Pancreas (tissue), 10 donors: ENCODE data around the gene OR2AG2. TPM values are rescaled to one million over a fixed set of nuclear protein-coding genes. Genes with fewer than 3 reads are reported as not detected.

Experiments used
- ATAC-seq, 4 donors: fragments of 200-7000 bp; cut with Tn5 transposase; one replicate each; pipeline versions ENCODE4 v1.8.0 to v1.9.1; 2020; ENCODE audit warnings: mild to moderate bottlenecking in 4 of 4, moderate library complexity in 4 of 4
- DNase-seq, 6 donors: peaks; one replicate each; pipeline ENCODE4 v3.0.0-alpha.2; 2020
- FAIRE-seq: peaks from 2 replicates; lab custom pipeline; 2012; peaks lifted over from hg19 to GRCh38; lab: Jason Lieb, UNC
- H3K27ac ChIP-seq, 4 donors: fragments of 200-600 bp; sonication (generic); 1 replicate in 3 of 4; 2 replicates in 1 of 4; pipeline versions ENCODE4 v1.5.0 to v1.8.0; 2020
- H3K27me3 ChIP-seq, 4 donors: fragments of 200-600 bp; one replicate each; pipeline ENCODE4 v1.8.0; 2021
- H3K36me3 ChIP-seq, 3 donors: fragments of 200-600 bp; sonication (generic) in 1 of 3; one replicate each; pipeline versions ENCODE4 v1.5.0 to v1.8.0; 2020 to 2021
- H3K4me1 ChIP-seq, 3 donors: fragments of 200-600 bp; one replicate each; pipeline ENCODE4 v1.8.0; 2021
- H3K4me3 ChIP-seq, 4 donors: fragments of 200-600 bp; sonication (generic) in 2 of 4; one replicate each; pipeline versions ENCODE4 v1.5.0 to v1.8.0; 2020 to 2021
- H3K9me3 ChIP-seq, 4 donors: fragments of 200-600 bp; one replicate each; pipeline ENCODE4 v1.8.0; 2021
- CTCF ChIP-seq, 4 donors: fragments of 200-600 bp; sonication (generic) in 3 of 4; IDR thresholded peaks; one replicate each; pipeline versions ENCODE4 v1.5.0 to v1.8.0; 2021; ENCODE audit warnings: antibody characterized with exemption in 4 of 4
- WGBS, 2 donors: extraction: QIAGEN DNeasy Blood & Tissue Kit; methylation state at CpG; one replicate each; pipeline ENCODE4 v1.1.7; 2013; 5-methylcytosine and 5-hydroxymethylcytosine counted together
- intact Hi-C, 3 donors: fragments of 100-400 bp; cut with DNase I; formaldehyde crosslinking; loops; one replicate each; pipeline versions ENCODE4 v1.11.1 to v1.14.2; 2022
- polyA plus RNA-seq, 2 donors: library from polyadenylated mRNA; stranded (reverse); fragments of 200-250 nt; gene quantifications; one replicate each; pipeline ENCODE4 v1.2.3, GENCODE V29; 2013
- total RNA-seq, 6 donors: library from RNA; stranded (reverse); fragmentation: NEBNext Ultra II Directional in 4 of 6; extraction: Animal tissue kit (Norgen Biotek cat#: 25700) in 4 of 6; gene quantifications; one replicate each; pipeline versions ENCODE4 v1.2.1 to v1.2.4, GENCODE V29; 2021 to 2023
- donor health status: healthy with polysubstance abuse.
- donor health status: DM: no; HTN: no; CAD: no; lungs with moderate emphysema.
- donor health status: DM: no; HTN: no; CAD: no.
- donor health status: control.
- donor health status: control.
- donor health status: Bipolar disorder and iron deficiency.
- donor health status: DM: yes; HTN: yes; CAD: no.
- donor health status: DM: no; HTN: no; CAD: no.
- donor health status: DM: no; HTN: no; CAD: no.
- donor health status: DM: yes; HTN: yes; CAD: no.

Gene OR2AG2
- under 1 TPM in 5 of 6 donors, not detected in 1; 0.08 to 0.17 (median 0.12) TPM for total RNA-seq
- polyA plus RNA-seq = not detected

- WGBS, 2 donors = 62 to 78% methylated on average over 4 of the region's 4 CpGs
Observed at GRCh38 chr11:6771926-6772893, at the start of gene OR2AG2. OR2AG2 (minus strand) TSS chr11:6771976; CDS start chr11:6768957, 3,019 bp downstream.

GRCh38 chr11:6818967-6819366 is 47.2 kb upstream of the OR2AG2 start:
- ATAC-seq = no peak
- no peaks in the 10 kb centered on the region for H3K9me3 ChIP-seq
- DNase-seq = peak in 1 of 6 donors; percentile 51
- no peak for FAIRE-seq
- no peak for TF ChIP-seq CTCF (IDR thresholded peaks at IDR 0.05)
- no peaks in the 10 kb centered on the region for H3K27me3 ChIP-seq
- H3K36me3 ChIP-seq = no peaks in the 10 kb centered on the region
- no peak overlapping the region for H3K4me3 ChIP-seq
- H3K4me1 ChIP-seq = no peaks in the 10 kb centered on the region
- H3K27ac ChIP-seq = no peak overlapping the region
- 79 to 87% methylated on average over 5 of the region's 5 CpGs for WGBS, 2 donors
- intact Hi-C loops = no loop called here

More at GRCh38 chr11:6771926-6772893, at the start of gene OR2AG2:
- ATAC-seq (peak in 2 of 4 donors; percentile 60 to 66), DNase-seq (peak in 1 of 6 donors; percentile 14), FAIRE-seq (no peak)
- no peaks in the 10 kb centered on the region for H3K9me3 ChIP-seq
- no peak within 1 kb of the TSS for H3K27ac ChIP-seq
- intact Hi-C loops = no loop called here
- no peak within 1 kb of the TSS for H3K4me3 ChIP-seq
- H3K4me1 ChIP-seq = no peaks in the 10 kb centered on the region
- no peaks in the 10 kb centered on the region for H3K36me3 ChIP-seq
- no peaks in the 10 kb centered on the region for H3K27me3 ChIP-seq
- TF ChIP-seq CTCF (IDR thresholded peaks at IDR 0.05) = no peak

- intact Hi-C loops = no loop called here
Observed at GRCh38 chr11:6817694-6818093, 45.9 kb upstream of the OR2AG2 start.

GRCh38 chr11:6813656-6814055 is 41.9 kb upstream of the OR2AG2 start:
- Histone ChIP-seq H3K9me3 (no peaks in the 10 kb centered on the region), H3K27me3 (no peaks in the 10 kb centered on the region), H3K4me1 (no peaks in the 10 kb centered on the region), H3K36me3 (no peaks in the 10 kb centered on the region), H3K27ac (no peak overlapping the region), H3K4me3 (no peak overlapping the region)
- no peak for ATAC-seq
- no peak for TF ChIP-seq CTCF (IDR thresholded peaks at IDR 0.05)
- intact Hi-C loops = no loop called here
- FAIRE-seq = no peak
- WGBS, 2 donors = 43 to 62% methylated on average over 2 of the region's 2 CpGs
- no peak for DNase-seq

More at GRCh38 chr11:6817694-6818093, 45.9 kb upstream of the OR2AG2 start:
- no peak for DNase-seq
- no peak for FAIRE-seq
- Histone ChIP-seq H3K27ac (no peak overlapping the region), H3K4me1 (no peaks in the 10 kb centered on the region), H3K4me3 (no peak overlapping the region), H3K36me3 (no peaks in the 10 kb centered on the region), H3K27me3 (no peaks in the 10 kb centered on the region), H3K9me3 (no peaks in the 10 kb centered on the region)
- WGBS, 2 donors = 50 to 58% methylated on average over 1 of the region's 1 CpG
- ATAC-seq = no peak
- TF ChIP-seq CTCF (IDR thresholded peaks at IDR 0.05) = no peak
